Smooth muscle cell (in vitro differentiated cells): ENCODE measurements around the gene YES1. TPM values are rescaled to one million over a fixed set of nuclear protein-coding genes. Genes with fewer than 3 reads are reported as not detected.
"Not testable (repeated sequence)": the region's sequence is repeated elsewhere in the genome, so short reads cannot be mapped to it uniquely, and the experiment has no call there.

Experiments
- DNase-seq: peaks from one replicate; lab custom pipeline; 2025; ENCODE audit not compliant: unreplicated experiment; lab: John Stamatoyannopoulos, UW
- H2AFZ ChIP-seq: fragments of 200-600 bp; sonication (generic); 2 replicates; pipeline ENCODE4 v1.6.0; 2016; ENCODE audit warnings: antibody characterized with exemption, low read depth, mild to moderate bottlenecking
- H3F3A ChIP-seq: fragments of 200-600 bp; sonication (generic); 2 replicates; pipeline ENCODE4 v1.6.0; 2017; ENCODE audit warnings: antibody characterized with exemption, low read depth
- H3K27ac ChIP-seq: fragments of 200-600 bp; sonication (generic); 2 replicates; pipeline ENCODE4 v1.5.1; 2016; ENCODE audit warnings: low read depth, mild to moderate bottlenecking
- H3K27me3 ChIP-seq: fragments of 200-600 bp; sonication (generic); 2 replicates; pipeline ENCODE4 v1.6.1; 2016; ENCODE audit warnings: low read depth, mild to moderate bottlenecking
- H3K36me3 ChIP-seq: fragments of 200-600 bp; sonication (generic); 2 replicates; pipeline ENCODE4 v1.5.1; 2016; ENCODE audit warnings: low read depth
- H3K4me1 ChIP-seq: fragments of 200-600 bp; sonication (generic); 2 replicates; pipeline ENCODE4 v1.5.1; 2016; ENCODE audit warnings: low read depth
- H3K4me2 ChIP-seq: fragments of 200-600 bp; sonication (generic); 2 replicates; pipeline ENCODE4 v1.6.0; 2016; ENCODE audit warnings: mild to moderate bottlenecking
- H3K4me3 ChIP-seq: fragments of 200-600 bp; sonication (generic); 2 replicates; pipeline ENCODE4 v1.5.1; 2016; ENCODE audit warnings: mild to moderate bottlenecking
- H3K79me2 ChIP-seq: fragments of 200-600 bp; sonication (generic); 2 replicates; pipeline ENCODE4 v1.6.0; 2016; ENCODE audit warnings: low read depth, mild to moderate bottlenecking
- H3K9ac ChIP-seq: fragments of 200-600 bp; sonication (generic); 2 replicates; pipeline ENCODE4 v1.6.0; 2016; ENCODE audit warnings: low read depth
- H3K9me3 ChIP-seq: fragments of 200-600 bp; sonication (generic); replicated peaks from 2 replicates; pipeline ENCODE4 v1.5.1; 2016; ENCODE audit warnings: low read depth
- H4K20me1 ChIP-seq: fragments of 200-600 bp; sonication (generic); 2 replicates; pipeline ENCODE4 v1.6.0; 2016; ENCODE audit warnings: low read depth
- WGBS: methylation state at CpG from one replicate; pipeline ENCODE4 v1.1.7; 2016; ENCODE audit warnings: low lambda C conversion rate; 5-methylcytosine and 5-hydroxymethylcytosine counted together
- polyA plus RNA-seq: library from polyadenylated mRNA; unstranded; fragments of >200 nt; fragmentation: Nextera tagmentation; extraction: Ambion mirVana; gene quantifications from 2 replicates; pipeline ENCODE4 v1.2.1, GENCODE V29; 2016
- total RNA-seq: library from RNA; depleted of rRNA; stranded (reverse); fragments of >200 nt; gene quantifications from 2 replicates; pipeline ENCODE4 v1.2.3, GENCODE V29; 2014
- TF ChIP-seq, protein P1 (sequence below): fragments of 200-600 bp; sonication (generic); IDR thresholded peaks from 2 replicates; pipeline ENCODE4 v1.5.1; 2017; ENCODE audit warnings: borderline replicate concordance, mild to moderate bottlenecking, antibody characterized with exemption; ENCODE audit not compliant: insufficient read depth, poor library complexity, severe bottlenecking

YES1 gene
- total and polyA plus RNA-seq, 2 experiments from 2014 or later: 22.6 to 179 TPM

DNA sequence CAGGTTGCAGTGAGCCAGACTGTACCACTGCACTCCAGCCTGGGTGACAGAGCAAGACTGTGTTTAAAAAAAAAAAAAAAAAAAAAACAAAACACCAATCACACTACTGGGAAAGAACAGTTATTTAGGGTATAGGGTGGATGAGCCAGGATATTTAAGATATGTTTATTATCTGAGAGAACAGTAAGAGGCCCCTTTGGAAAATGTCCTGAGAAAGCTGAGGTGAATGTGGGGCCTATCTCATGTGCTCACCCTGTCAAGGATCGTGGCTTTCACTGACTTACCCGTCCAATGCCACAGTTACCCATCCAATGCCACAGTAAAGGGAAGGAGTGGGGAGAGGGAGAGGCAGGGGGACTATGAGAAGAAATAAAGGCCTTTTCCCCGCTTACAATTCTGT, 79.7 kb downstream of the YES1 start:
- Histone ChIP-seq H3K4me1 (no peaks in the 10 kb centered on the region), H3K4me2 (no peak overlapping the region), H3K27ac (no peak overlapping the region), H3K9me3 (no peaks in the 10 kb centered on the region), H3F3A (no peaks in the 10 kb centered on the region), H3K36me3 (peaks cover 4% of the 10 kb centered on the region), H2AFZ (no peak overlapping the region), H3K27me3 (no peaks in the 10 kb centered on the region), H4K20me1 (no peaks in the 10 kb centered on the region), H3K4me3 (no peak overlapping the region), H3K9ac (no peak overlapping the region), H3K79me2 (no peaks in the 10 kb centered on the region)
- 93% methylated on average over 3 of the region's 3 CpGs for WGBS
- no peak for DNase-seq
- TF ChIP-seq, protein P1, sequence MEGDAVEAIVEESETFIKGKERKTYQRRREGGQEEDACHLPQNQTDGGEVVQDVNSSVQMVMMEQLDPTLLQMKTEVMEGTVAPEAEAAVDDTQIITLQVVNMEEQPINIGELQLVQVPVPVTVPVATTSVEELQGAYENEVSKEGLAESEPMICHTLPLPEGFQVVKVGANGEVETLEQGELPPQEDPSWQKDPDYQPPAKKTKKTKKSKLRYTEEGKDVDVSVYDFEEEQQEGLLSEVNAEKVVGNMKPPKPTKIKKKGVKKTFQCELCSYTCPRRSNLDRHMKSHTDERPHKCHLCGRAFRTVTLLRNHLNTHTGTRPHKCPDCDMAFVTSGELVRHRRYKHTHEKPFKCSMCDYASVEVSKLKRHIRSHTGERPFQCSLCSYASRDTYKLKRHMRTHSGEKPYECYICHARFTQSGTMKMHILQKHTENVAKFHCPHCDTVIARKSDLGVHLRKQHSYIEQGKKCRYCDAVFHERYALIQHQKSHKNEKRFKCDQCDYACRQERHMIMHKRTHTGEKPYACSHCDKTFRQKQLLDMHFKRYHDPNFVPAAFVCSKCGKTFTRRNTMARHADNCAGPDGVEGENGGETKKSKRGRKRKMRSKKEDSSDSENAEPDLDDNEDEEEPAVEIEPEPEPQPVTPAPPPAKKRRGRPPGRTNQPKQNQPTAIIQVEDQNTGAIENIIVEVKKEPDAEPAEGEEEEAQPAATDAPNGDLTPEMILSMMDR: no peak

DNA sequence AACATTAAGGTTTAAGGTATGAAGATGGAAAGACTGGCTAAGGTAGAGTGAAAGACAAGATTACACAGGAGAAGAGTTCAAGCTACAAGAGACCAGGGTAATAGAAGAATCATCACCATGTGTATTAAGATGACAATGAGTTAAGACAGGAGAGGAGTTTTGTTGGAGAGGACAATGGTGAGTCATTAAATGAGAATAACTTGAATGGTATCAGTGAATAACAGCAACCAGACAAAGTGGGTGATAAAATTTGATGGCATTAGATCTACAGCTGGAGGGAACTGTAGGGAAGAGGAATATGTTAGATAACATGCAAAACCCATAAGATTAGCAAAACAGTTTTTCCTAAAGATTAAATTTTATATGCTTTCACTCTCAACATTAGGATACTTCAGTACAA, 80.9 kb downstream of the YES1 start:
- H3K4me2 ChIP-seq: no peak overlapping the region
- no peaks in the 10 kb centered on the region for H3K4me1 ChIP-seq
- H3F3A ChIP-seq: no peaks in the 10 kb centered on the region
- H4K20me1 ChIP-seq: no peaks in the 10 kb centered on the region
- no peak for DNase-seq
- TF ChIP-seq, protein P1: no peak
- no peak overlapping the region for H3K9ac ChIP-seq
- H3K27me3 ChIP-seq: no peaks in the 10 kb centered on the region
- H3K36me3 ChIP-seq: no peaks in the 10 kb centered on the region
- H3K79me2 ChIP-seq: no peaks in the 10 kb centered on the region
- no peak overlapping the region for H3K4me3 ChIP-seq
- no peaks in the 10 kb centered on the region for H3K9me3 ChIP-seq
- H2AFZ ChIP-seq: no peak overlapping the region
- no peak overlapping the region for H3K27ac ChIP-seq

- Histone ChIP-seq H3K36me3 (no peaks in the 10 kb centered on the region), H3K4me3 (no peak overlapping the region), H4K20me1 (no peaks in the 10 kb centered on the region), H3K79me2 (no peaks in the 10 kb centered on the region), H3K4me1 (no peaks in the 10 kb centered on the region), H3K27me3 (no peaks in the 10 kb centered on the region), H3F3A (no peaks in the 10 kb centered on the region), H3K27ac (peak overlapping the region; percentile 19), H3K4me2 (no peak overlapping the region), H2AFZ (no peak overlapping the region), H3K9ac (no peak overlapping the region), H3K9me3 (no peaks in the 10 kb centered on the region)
- TF ChIP-seq, protein P1: no peak
- DNase-seq: no peak
Observed at GRCh38 chr18:730692-731091, 81.3 kb downstream of the YES1 start.

DNA sequence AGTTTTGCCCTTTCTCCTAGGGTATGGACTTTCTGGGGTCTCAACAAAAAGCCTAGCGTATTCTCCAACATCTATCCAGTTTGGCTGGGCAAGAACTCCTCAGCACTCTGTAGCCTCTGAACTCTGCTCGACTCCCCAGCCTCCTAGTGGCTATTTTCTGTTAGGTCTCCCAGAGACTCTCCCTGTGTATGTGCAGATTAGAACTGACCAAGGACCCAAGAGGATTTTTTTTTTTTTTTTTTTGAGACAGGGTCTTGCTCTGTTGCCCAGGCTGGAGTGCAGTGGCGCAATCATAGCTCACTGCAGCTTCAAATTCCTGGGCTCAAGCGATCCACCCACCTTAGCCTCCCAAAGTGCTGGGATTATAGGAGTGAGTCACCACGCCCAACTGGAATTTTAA, 81.9 kb downstream of the YES1 start:
- not testable (repeated sequence) for H3K4me3 ChIP-seq, H3K79me2 ChIP-seq, H3K36me3 ChIP-seq, H3K4me1 ChIP-seq, H3K9ac ChIP-seq, H4K20me1 ChIP-seq, H2AFZ ChIP-seq, H3K4me2 ChIP-seq, DNase-seq, H3K9me3 ChIP-seq, H3F3A ChIP-seq, H3K27me3 ChIP-seq, H3K27ac ChIP-seq
- WGBS: 82% methylated on average over 5 of the region's 5 CpGs
